Heart left ventricle (tissue), 13 donors: ENCODE results near the gene CC2D2B.

Experiments
- CTCF ChIP-seq, 12 donors: fragments of 200-600 bp; sonication (generic) in 4 of 12; IDR thresholded peaks; one replicate each; pipeline versions ENCODE4 v1.5.0 to v1.8.0; 2018 to 2022; ENCODE audit warnings: antibody characterized with exemption in 12 of 12, mild to moderate bottlenecking in 5 of 12
- POLR2A ChIP-seq, 2 donors: fragments of 450-650 bp; IDR thresholded peaks; one replicate each; pipeline ENCODE4 v1.6.1; 2017; ENCODE audit warnings: antibody characterized with exemption in 2 of 2, mild to moderate bottlenecking in 2 of 2, moderate library complexity in 2 of 2
- donor health status: ischemic (EF 13 %, LVEDD 7.1; RV severe dilation, severe dysfunction).
- donor health status: DM: no; HTN: yes; CAD: no.
- donor health status: DM: no; HTN: no; CAD: no.
- donor health status: ischemic (EF 25% LVEDD 6.9; RV normal size, moderate dysfunction).
- donor health status: ischemic (EF 25% LVEDD 5.7; RV mildly dilated, moderate dysfunction).
- donor health status: ischemic (EF 35%, LVEDD 5.7; RV mildly dilated, moderate dysfunction).
- donor health status: nonischemic (EF 11% LVEDD 7.7; RV severe dilation, severe dysfunction).
- donor health status: DM: yes; HTN: yes; CAD: no.
- donor health status: PGD.
- donor health status: ischemic (EF 29% LVEDD 5.4; RV normal size, mild dysfunction).
- donor health status: nonischemic (EF 23%, LVEDD 6.1; RV moderate dilation, normal function).

- no peak for TF ChIP-seq CTCF (IDR thresholded peaks at IDR 0.05)
- no peak for TF ChIP-seq POLR2A (IDR thresholded peaks at IDR 0.05)
Measured at GRCh38 chr10:95873651-95874050, 34.1 kb upstream of the CC2D2B start.
